Calu3 (cell line): ENCODE results near the gene CCNF. TPM values are rescaled to one million over a fixed set of nuclear protein-coding genes. Genes with fewer than 3 reads are reported as not detected.

Source experiments
- BruUV-seq: library from RNA; stranded (reverse); fragments of 400-500 nt; replicated peaks from 2 replicates; lab custom pipeline; 2021; lab: Mats Ljungman, UMichigan
- CTCF ChIA-PET: fragments of 300-600 bp; sonication (Branson Sonifier 250); formaldehyde crosslinking; loops from one replicate; lab custom pipeline; 2022; ENCODE audit warnings: antibody characterized with exemption; lab: Charles Lee
- DNase-seq: peaks from one replicate; pipeline ENCODE4 v3.0.0; 2022
- H3K27ac Mint-ChIP-seq: one replicate; pipeline ENCODE4 v1.8.0; 2022; ENCODE audit warnings: mixed read lengths; ENCODE audit not compliant: unreplicated experiment
- H3K27me3 Mint-ChIP-seq: one replicate; pipeline ENCODE4 v1.8.0; 2022; ENCODE audit warnings: mixed read lengths; ENCODE audit not compliant: unreplicated experiment
- H3K36me3 Mint-ChIP-seq: one replicate; pipeline ENCODE4 v1.8.0; 2022; ENCODE audit warnings: mild to moderate bottlenecking, moderate library complexity, mixed read lengths; ENCODE audit not compliant: insufficient read depth, unreplicated experiment
- H3K4me1 Mint-ChIP-seq: one replicate; pipeline ENCODE4 v1.8.0; 2022; ENCODE audit warnings: mild to moderate bottlenecking, low read depth, mixed read lengths; ENCODE audit not compliant: unreplicated experiment
- H3K4me3 Mint-ChIP-seq: one replicate; pipeline ENCODE4 v1.8.0; 2022; ENCODE audit warnings: mild to moderate bottlenecking, low read depth, moderate library complexity, mixed read lengths; ENCODE audit not compliant: unreplicated experiment
- H3K9me3 Mint-ChIP-seq: one replicate; pipeline ENCODE4 v1.8.0; 2022; ENCODE audit warnings: low read depth, mixed read lengths; ENCODE audit not compliant: unreplicated experiment
- CTCF ChIP-seq: fragments of 200-600 bp; IDR thresholded peaks from one replicate; pipeline ENCODE4 v1.8.0; 2022; ENCODE audit warnings: antibody characterized with exemption; ENCODE audit not compliant: unreplicated experiment
- intact Hi-C: fragments of 100-400 bp; cut with micrococcal nuclease; formaldehyde crosslinking; loops from one replicate; pipeline ENCODE4 v1.10.0; 2022; ENCODE audit not compliant: unreplicated experiment
- total RNA-seq: library from RNA; stranded (reverse); gene quantifications from 2 replicates; pipeline ENCODE4 v1.2.3, GENCODE V29; 2022

Gene CCNF
- total RNA-seq, 1 experiment from 2014 or later: 54.5 TPM

GRCh38 chr16:2470603-2471015 is 41.4 kb downstream of the CCNF start:
- no peak overlapping the region for H3K27ac Mint-ChIP-seq
- no peaks in the 10 kb centered on the region for H3K9me3 Mint-ChIP-seq
- no peak for DNase-seq
- no TSS peak for BruUV-seq
- intact Hi-C loops: no loop called here
- H3K4me3 Mint-ChIP-seq: no peak overlapping the region
- TF ChIP-seq CTCF: no peak
- H3K27me3 Mint-ChIP-seq: peaks cover 44% of the 10 kb centered on the region
- CTCF ChIA-PET: interaction anchor here (0.7 to 0.8 kb wide), 2 partner anchors 11 to 127 kb away, joined by 3 to 9 read pairs; partner anchors contain the start of gene TEDC2
- H3K36me3 Mint-ChIP-seq: peaks cover 49% of the 10 kb centered on the region
- peaks cover 15% of the 10 kb centered on the region for H3K4me1 Mint-ChIP-seq

- DNase-seq: no peak
- intact Hi-C loops: no loop called here
- no peak within 1 kb of the TSS for H3K27ac Mint-ChIP-seq
- no TSS peak for BruUV-seq
- TF ChIP-seq CTCF: no peak
- peak within 1 kb of the TSS; percentile 54 for H3K4me3 Mint-ChIP-seq
- H3K9me3 Mint-ChIP-seq: no peaks in the 10 kb centered on the region
- H3K27me3 Mint-ChIP-seq: peaks cover 44% of the 10 kb centered on the region
- peaks cover 20% of the 10 kb centered on the region for H3K4me1 Mint-ChIP-seq
- peaks cover 50% of the 10 kb centered on the region for H3K36me3 Mint-ChIP-seq
- CTCF ChIA-PET: interaction anchor here (0.7 to 0.8 kb wide), 2 partner anchors 11 to 128 kb away, joined by 3 to 9 read pairs; partner anchors contain the start of gene TEDC2
Measured at GRCh38 chr16:2471016-2471652, 41.9 kb downstream of the CCNF start, which contains the start of gene NTN3. Gene NTN3, plus strand, starts transcription at chr16:2471297. Its CDS starts 405 bp downstream, at chr16:2471702.

GRCh38 chr16:2471653-2472487 is 42.6 kb downstream of the CCNF start:
- intact Hi-C loops: no loop called here
- DNase-seq: no peak
- Mint-ChIP-seq H3K36me3 (peaks cover 48% of the 10 kb centered on the region), H3K4me3 (peak overlapping the region; percentile 54), H3K27me3 (peaks cover 44% of the 10 kb centered on the region), H3K27ac (no peak overlapping the region), H3K9me3 (no peaks in the 10 kb centered on the region), H3K4me1 (peaks cover 24% of the 10 kb centered on the region)
- BruUV-seq: no TSS peak
- CTCF ChIA-PET: interaction anchor here (0.7 kb wide), 1 partner anchor 129 kb away, joined by 9 read pairs; no protein-coding TSS in a partner anchor
- no peak for TF ChIP-seq CTCF

GRCh38 chr16:2472488-2472864 is 43.2 kb downstream of the CCNF start:
- H3K4me1 Mint-ChIP-seq: peaks cover 27% of the 10 kb centered on the region
- no peaks in the 10 kb centered on the region for H3K9me3 Mint-ChIP-seq
- peaks cover 44% of the 10 kb centered on the region for H3K27me3 Mint-ChIP-seq
- H3K36me3 Mint-ChIP-seq: peaks cover 42% of the 10 kb centered on the region
- no peak for DNase-seq
- intact Hi-C loops: no loop called here
- CTCF ChIA-PET: no interaction called here
- no peak overlapping the region for H3K27ac Mint-ChIP-seq
- peak overlapping the region; percentile 79 for H3K4me3 Mint-ChIP-seq
- no peak for TF ChIP-seq CTCF
- no TSS peak for BruUV-seq
